PC-9 (cell line): ENCODE data around the gene CEACAM6. TPM values are rescaled to one million over a fixed set of nuclear protein-coding genes. Genes with fewer than 3 reads are reported as not detected.

ENCODE experiments used
- BruUV-seq: library from RNA; stranded (reverse); fragments of 400-500 nt; replicated peaks from 2 replicates; lab custom pipeline; 2021; lab: Mats Ljungman, UMichigan
- CTCF ChIA-PET: fragments of 300-600 bp; sonication (Branson Sonifier 250); formaldehyde crosslinking; loops from one replicate; lab custom pipeline; 2022; ENCODE audit warnings: antibody characterized with exemption; lab: Charles Lee
- POLR2A ChIA-PET: fragments of 300-600 bp; sonication (Branson Sonifier 250); formaldehyde crosslinking; loops from one replicate; lab custom pipeline; 2022; ENCODE audit warnings: antibody characterized with exemption; ENCODE audit not compliant: unreplicated experiment; lab: Charles Lee
- DNase-seq, 2 experiments: peaks; one replicate each; pipeline versions ENCODE4 v3.0.0 to v3.0.0-alpha.2; 2015 to 2022; ENCODE audit warnings: mixed read lengths in 1 of 2
- H2AFZ ChIP-seq: fragments of 200-600 bp; sonication (generic); 2 replicates; pipeline ENCODE4 v1.8.1; 2017; ENCODE audit warnings: antibody characterized with exemption
- H3F3A ChIP-seq: fragments of 200-600 bp; sonication (generic); 2 replicates; pipeline ENCODE4 v1.8.1; 2017; ENCODE audit warnings: antibody characterized with exemption, mild to moderate bottlenecking, low read depth; ENCODE audit not compliant: insufficient read depth
- H3K27ac ChIP-seq: fragments of 200-600 bp; sonication (generic); 2 replicates; pipeline ENCODE4 v1.6.1; 2016; ENCODE audit warnings: mixed run types
- H3K27me3 ChIP-seq: fragments of 200-600 bp; sonication (generic); 2 replicates; pipeline ENCODE4 v1.6.1; 2016; ENCODE audit warnings: low read depth, mixed run types; ENCODE audit not compliant: insufficient read depth
- H3K36me3 ChIP-seq: fragments of 200-600 bp; sonication (generic); 2 replicates; pipeline ENCODE4 v1.6.1; 2016; ENCODE audit warnings: low read depth, mixed run types
- H3K4me1 ChIP-seq: fragments of 200-600 bp; sonication (generic); replicated peaks from 2 replicates; pipeline ENCODE4 v1.6.1; 2016; ENCODE audit warnings: mixed run types; ENCODE audit not compliant: insufficient read depth
- H3K4me2 ChIP-seq: fragments of 200-600 bp; sonication (generic); 2 replicates; pipeline ENCODE4 v1.6.1; 2017; ENCODE audit warnings: mixed run types
- H3K4me3 ChIP-seq: fragments of 200-600 bp; sonication (generic); 2 replicates; pipeline ENCODE4 v1.6.1; 2016; ENCODE audit warnings: mixed run types
- H3K79me2 ChIP-seq: fragments of 200-600 bp; sonication (generic); 2 replicates; pipeline ENCODE4 v1.6.1; 2017; ENCODE audit warnings: low read depth, mixed run types
- H3K9me2 ChIP-seq: fragments of 200-600 bp; sonication (generic); 2 replicates; pipeline ENCODE4 v1.8.1; 2017; ENCODE audit warnings: mild to moderate bottlenecking; ENCODE audit not compliant: insufficient read depth
- H3K9me3 ChIP-seq: fragments of 200-600 bp; sonication (generic); 2 replicates; pipeline ENCODE4 v1.8.1; 2016; ENCODE audit warnings: low read depth; ENCODE audit not compliant: insufficient read depth
- H4K20me1 ChIP-seq: fragments of 200-600 bp; sonication (generic); 2 replicates; pipeline ENCODE4 v1.8.1; 2017; ENCODE audit not compliant: insufficient read depth
- CTCF ChIP-seq: fragments of 200-600 bp; sonication (generic); conservative IDR thresholded peaks from 2 replicates; pipeline ENCODE4 v1.6.1; 2017; ENCODE audit warnings: mixed run types, antibody characterized with exemption, mild to moderate bottlenecking, moderate library complexity
- EZH2 ChIP-seq: fragments of 200-600 bp; sonication (generic); IDR thresholded peaks from 2 replicates; pipeline ENCODE4 v1.8.0; 2017; ENCODE audit warnings: antibody characterized with exemption, low read depth
- intact Hi-C: fragments of 100-400 bp; cut with micrococcal nuclease; formaldehyde crosslinking; loops from one replicate; pipeline ENCODE4 v1.10.0; 2022; ENCODE audit not compliant: unreplicated experiment
- total RNA-seq: library from RNA; stranded (reverse); gene quantifications from 2 replicates; pipeline ENCODE4 v1.2.3, GENCODE V29; 2021

Gene CEACAM6
- total RNA-seq, 1 experiment from 2014 or later, result 468 TPM

DNA sequence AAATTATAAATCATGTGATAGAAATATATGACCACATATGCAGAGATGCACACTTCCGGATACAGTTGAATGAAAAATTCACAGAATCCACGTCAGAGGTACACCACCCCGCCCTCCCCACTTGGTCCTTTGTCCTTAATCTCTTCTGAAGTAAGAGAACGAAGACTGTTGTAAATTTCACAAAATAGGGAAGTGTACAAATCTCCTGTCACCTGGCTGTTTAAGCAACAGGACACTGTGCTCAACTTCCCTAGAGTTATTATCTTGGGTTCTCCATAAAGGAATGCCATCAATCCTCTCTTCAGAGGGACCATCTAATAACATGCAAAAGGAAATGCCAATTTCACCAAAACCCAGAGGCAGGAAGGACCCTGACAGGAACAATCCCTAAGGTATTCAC, 10.5 kb upstream of the CEACAM6 start:
- CTCF ChIA-PET, result interaction anchor here (0.7 to 1.0 kb wide), 2 partner anchors 38 to 43 kb away, joined by 3 to 5 read pairs; no protein-coding TSS in a partner anchor

GRCh38 chr19:41745756-41746155, 9.6 kb upstream of the CEACAM6 start:
- H3K9me3 ChIP-seq, result no peaks in the 10 kb centered on the region
- H3F3A ChIP-seq, result peaks cover 12% of the 10 kb centered on the region
- H3K4me1 ChIP-seq, result peaks cover 68% of the 10 kb centered on the region
- no peaks in the 10 kb centered on the region for H4K20me1 ChIP-seq
- H3K27ac ChIP-seq, result no peak overlapping the region
- H3K27me3 ChIP-seq, result no peaks in the 10 kb centered on the region
- no TSS peak for BruUV-seq
- H3K9me2 ChIP-seq, result no peaks in the 10 kb centered on the region
- TF ChIP-seq CTCF (no peak), EZH2 (no peak)
- intact Hi-C loops, result loop anchor here (1.0 to 5.0 kb wide), 5 partner anchors 39 to 148 kb away; no protein-coding TSS in a partner anchor
- H3K4me2 ChIP-seq, result no peak overlapping the region
- H3K36me3 ChIP-seq, result no peaks in the 10 kb centered on the region
- CTCF ChIA-PET, result interaction anchor here (0.5 to 1.8 kb wide), 5 partner anchors 9 to 44 kb away, joined by 3 to 7 read pairs (median 4); partner anchors contain the start of gene CEACAM6
- H3K79me2 ChIP-seq, result no peaks in the 10 kb centered on the region
- no peak overlapping the region for H2AFZ ChIP-seq
- no peak overlapping the region for H3K4me3 ChIP-seq
- POLR2A ChIA-PET, result no interaction called here
- no peak for DNase-seq

More for the DNA sequence above, 10.5 kb upstream of the CEACAM6 start:
- BruUV-seq, result no TSS peak
- Histone ChIP-seq H3K4me2 (no peak overlapping the region), H3K4me1 (peaks cover 71% of the 10 kb centered on the region), H3K9me2 (no peaks in the 10 kb centered on the region), H3K27me3 (no peaks in the 10 kb centered on the region), H3K4me3 (no peak overlapping the region), H3K36me3 (no peaks in the 10 kb centered on the region), H3F3A (peaks cover 21% of the 10 kb centered on the region), H2AFZ (no peak overlapping the region), H3K79me2 (no peaks in the 10 kb centered on the region), H3K27ac (no peak overlapping the region), H4K20me1 (no peaks in the 10 kb centered on the region), H3K9me3 (no peaks in the 10 kb centered on the region)
- DNase-seq, result no peak
- no peak for TF ChIP-seq CTCF
- intact Hi-C loops, result loop anchor here (5.0 kb wide), 2 partner anchors 103 to 148 kb away; no protein-coding TSS in a partner anchor
- POLR2A ChIA-PET, result no interaction called here

DNA sequence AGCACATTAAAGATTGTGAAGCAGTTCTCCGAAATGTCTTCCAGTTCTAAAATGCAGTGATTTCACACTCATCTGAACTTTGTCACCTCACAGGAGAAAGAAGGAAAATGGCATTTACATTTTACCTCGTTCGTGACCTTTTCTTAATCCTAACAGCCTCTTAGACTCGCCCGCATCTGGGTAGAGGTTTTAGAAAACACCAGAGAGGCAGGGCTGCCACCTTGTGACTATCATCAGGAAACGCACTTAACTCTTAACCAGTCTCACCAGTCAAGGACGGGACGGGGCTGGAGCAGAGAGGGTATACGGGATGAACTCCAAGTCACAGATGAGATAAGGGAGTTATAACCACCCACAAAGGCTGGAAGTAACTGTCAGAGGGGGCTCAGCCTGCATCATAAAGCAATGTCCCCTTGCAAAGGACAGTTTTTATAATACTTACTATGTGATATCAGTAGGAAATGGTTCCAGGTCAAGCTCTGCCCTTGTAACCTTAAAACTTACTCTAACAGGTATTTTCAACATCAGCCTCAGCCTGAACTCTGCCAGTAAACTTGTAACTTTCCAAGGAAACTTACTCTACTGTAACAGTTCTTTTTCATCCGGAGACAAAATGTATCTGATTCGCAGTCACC, 8.6 kb upstream of the CEACAM6 start:
- POLR2A ChIA-PET, result no interaction called here
- 0 out of 2 replicates have a peak overlapping the region, but pooled peaks have one; percentile 45 for H2AFZ ChIP-seq
- BruUV-seq, result no TSS peak

More for the DNA sequence above, 8.6 kb upstream of the CEACAM6 start:
- Histone ChIP-seq H3K9me3 (no peaks in the 10 kb centered on the region), H3K27ac (0 out of 2 replicates have a peak overlapping the region, but pooled peaks have one; percentile 7), H3K27me3 (no peaks in the 10 kb centered on the region), H3K4me1 (peaks cover 64% of the 10 kb centered on the region), H3K4me3 (no peak overlapping the region), H3K4me2 (peak overlapping the region; percentile 38; the same call in 1 of the 2 replicates), H3K79me2 (no peaks in the 10 kb centered on the region), H3F3A (peaks cover 3% of the 10 kb centered on the region), H4K20me1 (no peaks in the 10 kb centered on the region), H3K36me3 (no peaks in the 10 kb centered on the region), H3K9me2 (no peaks in the 10 kb centered on the region)
- CTCF ChIA-PET, result interaction anchor here (0.6 to 1.8 kb wide), 5 partner anchors 8 to 45 kb away, joined by 3 to 7 read pairs (median 3); partner anchors contain the start of gene CEACAM6
- peak; percentile 57 to 75 for DNase-seq
- intact Hi-C loops, result loop anchor here (1.0 to 5.0 kb wide), 5 partner anchors 38 to 149 kb away; no protein-coding TSS in a partner anchor
- TF ChIP-seq EZH2, result no peak
- TF ChIP-seq CTCF, result peak; percentile 83
